GM23248 (cell line): ENCODE data around the gene XXYLT1.

Source experiments
- EZH2 ChIP-seq: fragments of 200-600 bp; sonication (generic); IDR thresholded peaks from 2 replicates; pipeline ENCODE4 v1.6.1; 2018; ENCODE audit warnings: antibody characterized with exemption, mild to moderate bottlenecking; ENCODE audit not compliant: insufficient read depth, poor library complexity, severe bottlenecking
- EZH2phosphoT487 ChIP-seq: fragments of 200-600 bp; sonication (generic); IDR thresholded peaks from 2 replicates; pipeline ENCODE4 v1.6.1; 2018; ENCODE audit warnings: antibody characterized with exemption, moderate library complexity, mild to moderate bottlenecking, low read depth; ENCODE audit not compliant: insufficient read depth

DNA sequence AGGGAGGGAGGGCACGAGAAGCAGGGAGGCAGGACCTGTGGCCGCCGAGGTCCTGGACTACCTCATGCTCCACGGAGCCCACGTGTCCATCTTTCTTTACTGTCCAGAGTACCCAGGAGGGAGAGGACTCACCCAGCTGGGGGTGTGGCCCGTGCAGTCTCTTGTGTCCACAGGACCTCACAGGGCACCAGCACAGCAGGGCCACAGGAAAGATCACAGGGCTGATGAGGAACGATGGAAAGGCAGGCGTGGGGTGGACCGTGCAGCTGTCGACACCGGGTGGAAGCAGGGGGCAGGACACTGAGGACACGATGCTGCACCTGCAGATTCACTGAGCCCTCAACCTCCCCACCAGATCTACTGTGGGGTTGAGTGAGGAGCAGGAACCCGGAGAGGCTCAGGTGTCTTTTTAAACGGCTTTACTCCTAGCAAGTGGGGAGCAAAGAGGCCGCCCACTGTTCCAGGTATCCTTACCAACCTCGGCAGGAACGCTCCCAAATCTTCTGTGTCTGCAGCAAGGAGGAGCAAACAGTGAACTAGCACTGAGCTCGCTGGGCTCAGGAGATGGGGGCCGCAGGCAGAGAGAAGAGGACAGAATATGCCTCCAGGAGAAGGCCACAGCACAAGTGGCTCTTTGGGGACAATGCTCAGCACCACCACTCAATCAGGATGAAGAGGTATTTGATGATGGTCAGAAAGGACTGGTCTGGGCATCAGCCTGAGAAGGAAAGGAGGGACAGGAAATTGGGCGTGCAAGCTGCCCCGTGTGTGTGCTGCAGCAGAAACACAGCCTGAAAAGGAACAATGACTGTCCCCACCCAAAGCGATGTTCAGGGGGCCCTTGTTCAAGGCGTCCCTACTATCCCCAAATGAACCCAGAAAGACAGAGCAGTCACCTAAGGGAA, 198.8 kb downstream of the XXYLT1 start:
- TF ChIP-seq EZH2 (no peak), EZH2phosphoT487 (no peak)
